NCI-H82 (cell line): ENCODE results near the gene RFX5.
A peak's percentile ranks its signal among the peaks of the same experiment; 100 is the strongest.
"Not testable (repeated sequence)": the region's sequence is repeated elsewhere in the genome, so short reads cannot be mapped to it uniquely, and the experiment has no call there.

Experiments
- DNase-seq: peaks from one replicate; lab custom pipeline; 2025; lab: John Stamatoyannopoulos, UW

RFX5 gene

DNA sequence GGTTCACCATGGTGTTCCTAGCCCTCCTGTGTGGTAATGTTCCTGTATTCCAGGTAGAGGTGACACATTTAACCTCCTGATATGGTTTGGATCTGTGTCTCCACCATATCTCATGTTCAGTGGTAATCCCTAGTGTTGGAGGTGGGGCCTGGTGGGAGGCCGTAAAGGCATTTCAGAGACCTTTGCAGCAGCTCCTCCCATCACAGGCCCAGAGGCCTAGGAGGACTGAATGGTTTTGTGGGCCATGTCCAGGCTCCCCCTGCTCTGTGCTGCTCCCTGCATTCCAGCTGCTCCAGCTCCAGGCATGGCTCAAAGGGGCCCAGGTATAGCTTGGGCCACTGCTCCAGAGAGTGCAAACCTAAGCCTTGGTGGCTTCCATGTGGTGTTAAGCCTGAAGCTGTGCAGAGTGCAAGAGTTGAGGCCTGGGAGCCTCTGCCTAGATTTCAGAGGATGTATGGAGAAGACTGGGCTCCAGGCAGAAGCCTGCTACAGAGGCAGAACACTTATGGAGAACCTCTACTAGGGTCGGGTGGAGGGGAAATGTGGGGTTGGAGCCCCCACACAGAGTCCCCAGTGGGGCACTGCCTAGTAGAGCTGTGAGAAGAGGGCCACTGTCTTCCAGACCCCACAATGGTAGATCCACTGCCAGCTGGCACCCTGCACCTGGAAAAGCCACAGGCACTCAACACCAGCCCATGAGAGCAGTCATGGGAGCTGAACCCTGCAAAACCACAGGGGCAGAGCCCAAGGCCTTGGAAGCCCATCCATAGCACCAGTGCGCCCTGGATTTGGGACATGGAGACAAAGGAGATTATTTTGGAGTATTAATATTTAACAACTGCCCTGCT lies 15.5 kb upstream of the RFX5 start:
- DNase-seq, result no peak

DNA sequence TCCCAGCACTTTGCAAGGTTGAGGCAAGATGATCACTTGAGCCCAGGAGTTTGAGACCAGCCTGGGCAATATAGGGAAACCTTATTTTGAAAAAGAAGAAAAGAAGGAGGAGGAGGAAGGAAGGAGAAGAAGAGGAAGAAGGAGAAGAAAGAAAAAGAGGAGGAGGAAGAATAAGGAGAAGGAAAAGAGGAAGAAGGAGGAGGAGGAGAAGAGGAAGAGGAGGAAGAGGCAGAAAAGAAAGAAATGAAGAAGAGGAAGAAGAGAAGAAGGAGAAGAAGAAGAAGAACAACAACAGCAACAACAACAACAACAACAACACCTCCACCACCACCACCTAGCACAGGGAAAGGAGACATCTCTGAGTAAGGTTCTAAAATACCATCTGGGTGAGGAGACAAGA lies 14.8 kb upstream of the RFX5 start:
- no peak for DNase-seq

DNA sequence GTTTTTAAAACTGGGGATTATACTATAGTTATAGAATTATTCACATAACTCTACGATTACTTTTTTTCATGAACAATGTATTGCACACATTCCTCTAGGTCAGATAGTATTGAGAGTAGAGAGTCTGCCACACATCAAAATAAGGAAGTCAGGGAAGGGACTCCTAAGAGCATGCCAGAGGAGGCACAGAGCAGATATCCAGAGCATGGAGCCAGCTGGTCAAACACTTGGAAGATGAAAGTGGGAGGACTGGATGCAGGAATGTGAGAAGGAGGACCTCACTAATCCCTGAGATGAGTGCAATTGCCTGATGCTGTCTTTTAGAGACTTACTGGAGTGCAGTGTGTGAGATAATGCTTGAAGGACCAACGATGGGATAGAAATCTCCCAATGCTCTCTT lies 9.6 kb upstream of the RFX5 start:
- peak; percentile 51 for DNase-seq

DNA sequence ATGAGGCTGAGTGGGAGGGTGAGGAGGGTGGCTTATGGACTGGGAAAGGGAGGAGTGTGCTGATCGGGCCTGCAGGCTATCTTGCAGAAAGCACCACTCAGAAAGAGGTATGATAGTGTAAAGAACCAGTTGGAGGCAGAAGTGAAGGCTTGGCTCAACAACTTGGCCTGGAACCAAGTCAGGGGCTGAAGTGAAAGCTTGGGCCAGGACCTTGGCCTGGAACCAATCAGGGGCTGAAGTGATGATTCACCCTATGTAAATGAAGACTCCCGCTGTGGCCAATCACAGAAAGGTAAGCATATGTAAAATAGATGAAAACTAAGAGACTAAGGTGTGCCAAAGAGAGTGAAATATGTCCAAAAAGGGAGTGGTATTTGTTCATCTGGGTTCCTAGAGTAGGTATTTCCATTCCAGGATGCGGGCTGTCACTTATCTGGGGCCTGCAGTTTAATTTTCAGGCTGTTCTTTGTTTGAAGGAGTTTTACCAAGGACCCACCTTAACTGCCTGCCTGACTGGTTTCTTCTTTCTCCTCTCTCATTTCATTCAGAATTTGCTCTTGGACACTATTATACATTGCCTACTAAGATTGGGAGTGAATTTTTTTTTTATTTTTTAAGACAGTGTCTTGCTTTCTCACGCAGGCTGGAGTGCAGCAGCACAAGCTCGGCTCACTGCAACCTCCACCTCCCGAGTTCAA lies 5.1 kb upstream of the RFX5 start:
- no peak for DNase-seq

DNA sequence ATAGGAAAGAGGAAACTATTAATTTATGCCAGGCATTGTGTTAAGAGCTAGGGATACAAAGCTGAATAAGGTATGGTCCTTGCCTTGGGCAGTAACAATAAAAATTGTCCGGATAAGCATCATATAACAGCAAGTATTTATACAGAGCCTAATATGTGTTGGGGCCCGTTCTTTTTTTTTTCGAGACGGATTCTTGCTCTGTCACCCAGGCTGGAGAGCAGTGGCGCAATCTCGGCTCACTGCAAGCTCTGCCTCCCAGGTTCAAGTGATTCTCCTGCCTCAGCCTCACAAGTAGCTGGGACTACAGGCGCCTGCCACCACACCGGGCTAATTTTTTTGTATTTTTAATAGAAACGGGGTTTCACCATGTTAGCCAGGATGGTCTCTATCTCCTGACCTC lies 3.3 kb upstream of the RFX5 start:
- DNase-seq, result not testable (repeated sequence)

DNA sequence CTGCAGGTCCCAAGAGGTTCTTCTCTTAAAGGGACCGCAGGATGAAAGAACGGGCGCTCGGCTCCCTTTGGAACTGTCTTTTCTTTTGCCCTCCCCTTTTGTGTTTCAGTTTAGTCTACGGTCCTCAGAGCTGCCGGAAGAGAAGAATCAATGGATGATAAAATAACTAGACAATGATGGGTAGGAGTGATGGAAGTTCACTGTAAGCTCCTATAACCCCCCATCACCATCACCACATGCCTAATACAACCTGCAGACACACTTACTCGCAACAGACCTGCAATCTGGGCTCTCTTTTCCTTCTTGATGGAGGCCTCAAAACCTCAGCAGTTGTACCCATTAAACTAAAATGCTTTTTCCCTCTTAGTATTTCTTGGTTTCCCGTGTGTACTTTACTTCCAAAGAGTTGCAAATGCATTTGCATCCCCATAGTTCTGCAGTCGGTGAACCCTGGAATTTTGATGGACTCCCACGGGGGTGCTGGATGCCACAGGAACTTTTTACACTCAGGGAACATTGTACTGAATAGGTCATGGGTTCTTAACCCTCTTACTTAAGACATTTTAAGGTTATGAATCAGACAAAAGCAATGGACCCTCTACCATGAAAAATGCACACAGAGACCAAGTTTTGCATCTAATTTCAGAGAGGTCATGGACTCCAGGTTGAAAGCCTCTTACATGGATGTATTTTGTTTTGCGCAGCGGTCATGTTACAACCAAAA lies 633 bp upstream of the RFX5 start:
- no peak for DNase-seq

DNA sequence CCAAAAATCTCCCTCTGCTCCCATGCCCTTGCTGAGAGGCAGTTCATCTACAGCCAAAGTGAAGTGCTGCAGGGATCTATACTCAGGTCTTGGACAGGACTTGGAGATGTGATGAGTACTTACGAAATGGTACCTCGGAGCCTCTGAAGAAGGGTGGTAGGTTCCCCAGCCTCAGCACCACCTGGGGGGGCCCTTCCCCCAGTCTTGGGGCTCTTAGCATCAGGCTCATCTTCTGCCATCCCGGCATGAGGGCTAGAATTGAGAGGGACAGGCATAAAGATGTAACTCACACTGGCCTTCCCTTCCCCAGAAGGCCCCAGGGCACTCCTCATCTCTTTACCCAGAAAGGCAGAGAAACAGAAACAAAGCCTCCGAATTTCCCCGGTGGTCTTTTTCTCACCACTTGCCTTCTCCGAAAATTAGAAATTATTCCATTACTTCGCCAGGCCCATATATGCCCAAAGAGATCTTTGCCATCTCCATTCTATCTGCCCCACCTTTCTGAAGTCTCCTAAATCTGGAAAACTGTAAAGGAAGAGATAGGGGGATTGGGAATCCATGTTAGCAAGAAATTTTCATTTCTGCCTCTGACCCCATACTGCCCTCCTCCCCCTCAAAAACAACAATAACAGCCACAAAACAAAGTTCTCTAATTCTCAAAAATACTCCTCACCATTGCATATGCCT lies 827 bp downstream of the RFX5 start:
- DNase-seq, result no peak

DNA sequence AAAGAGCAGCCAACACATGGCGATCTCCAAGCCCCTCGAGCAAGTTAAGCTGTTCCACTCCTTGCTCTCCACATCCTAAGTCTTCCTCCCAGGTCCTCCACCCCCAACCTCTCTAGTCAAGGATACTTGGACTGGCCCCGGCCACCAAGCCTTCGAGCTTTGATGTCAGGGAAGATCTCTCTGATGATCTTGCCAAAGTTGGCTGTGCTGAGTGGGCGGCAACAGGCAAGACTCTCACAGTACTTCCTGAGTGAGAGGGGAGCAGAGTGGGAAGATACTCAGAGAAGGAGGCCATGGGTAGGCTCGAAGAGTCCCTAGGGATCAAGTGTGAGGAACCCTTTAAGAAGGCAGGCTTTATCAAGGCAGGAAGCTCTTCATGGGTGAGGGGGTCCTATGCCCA lies 2.8 kb downstream of the RFX5 start:
- no peak for DNase-seq

DNA sequence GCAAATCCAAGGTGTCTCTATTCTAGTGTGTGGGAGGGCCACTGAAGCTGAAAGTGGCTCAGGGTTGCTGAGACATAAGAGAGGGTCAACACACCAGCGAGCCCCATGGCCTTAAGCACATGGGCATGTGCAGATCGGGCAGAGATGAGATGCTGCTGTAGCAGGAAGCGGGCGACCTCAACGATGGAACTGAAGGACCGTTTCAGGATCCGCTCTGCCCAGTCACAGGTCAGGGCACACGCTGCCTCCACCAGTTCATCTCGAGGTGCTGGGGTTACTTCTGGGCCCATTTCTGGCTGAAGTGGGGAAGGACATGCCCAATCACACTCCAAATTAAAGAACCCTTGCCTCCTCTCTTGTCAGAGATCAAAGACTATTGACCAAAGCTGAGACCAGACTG lies 3.5 kb downstream of the RFX5 start:
- DNase-seq, result no peak

DNA sequence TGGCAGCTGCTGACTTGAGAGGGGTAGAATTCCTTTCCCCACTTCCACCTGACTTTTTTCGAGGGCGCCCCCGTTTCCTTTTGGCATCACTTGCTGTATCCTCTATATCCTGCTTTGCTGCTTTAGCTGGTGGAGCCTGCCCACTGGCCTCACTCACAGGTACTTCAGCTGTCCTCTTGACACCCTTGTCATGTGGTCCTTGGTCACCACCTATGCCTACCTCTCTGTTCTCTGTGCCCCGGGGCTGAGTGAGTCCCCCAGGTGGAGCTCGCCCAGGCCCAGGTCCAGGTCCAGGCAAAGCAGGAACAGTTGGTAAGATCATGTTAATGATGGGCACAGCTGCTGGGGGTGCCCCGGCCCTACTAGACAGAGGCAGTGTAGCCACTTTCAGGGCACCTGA lies 4.5 kb downstream of the RFX5 start:
- DNase-seq, result no peak

DNA sequence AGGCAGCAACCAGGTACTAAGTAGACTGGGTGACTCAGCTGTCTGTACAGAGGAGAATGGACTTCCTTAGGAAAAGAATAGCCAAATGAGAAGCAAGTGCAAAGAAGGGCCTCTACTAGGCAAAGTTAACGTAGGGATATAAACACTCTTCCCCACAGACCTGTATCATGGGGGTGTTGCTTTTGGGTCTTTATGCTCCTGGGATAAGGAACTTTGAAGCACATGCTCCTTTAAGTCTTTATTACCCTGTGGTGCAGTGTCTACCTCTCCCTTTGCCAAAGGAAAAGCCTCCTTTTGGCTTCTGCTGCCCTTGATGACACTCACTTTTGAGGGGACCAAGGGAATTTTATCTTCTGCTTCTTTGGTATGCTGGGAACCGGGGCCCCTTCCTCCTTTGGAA lies 5.0 kb downstream of the RFX5 start:
- no peak for DNase-seq

DNA sequence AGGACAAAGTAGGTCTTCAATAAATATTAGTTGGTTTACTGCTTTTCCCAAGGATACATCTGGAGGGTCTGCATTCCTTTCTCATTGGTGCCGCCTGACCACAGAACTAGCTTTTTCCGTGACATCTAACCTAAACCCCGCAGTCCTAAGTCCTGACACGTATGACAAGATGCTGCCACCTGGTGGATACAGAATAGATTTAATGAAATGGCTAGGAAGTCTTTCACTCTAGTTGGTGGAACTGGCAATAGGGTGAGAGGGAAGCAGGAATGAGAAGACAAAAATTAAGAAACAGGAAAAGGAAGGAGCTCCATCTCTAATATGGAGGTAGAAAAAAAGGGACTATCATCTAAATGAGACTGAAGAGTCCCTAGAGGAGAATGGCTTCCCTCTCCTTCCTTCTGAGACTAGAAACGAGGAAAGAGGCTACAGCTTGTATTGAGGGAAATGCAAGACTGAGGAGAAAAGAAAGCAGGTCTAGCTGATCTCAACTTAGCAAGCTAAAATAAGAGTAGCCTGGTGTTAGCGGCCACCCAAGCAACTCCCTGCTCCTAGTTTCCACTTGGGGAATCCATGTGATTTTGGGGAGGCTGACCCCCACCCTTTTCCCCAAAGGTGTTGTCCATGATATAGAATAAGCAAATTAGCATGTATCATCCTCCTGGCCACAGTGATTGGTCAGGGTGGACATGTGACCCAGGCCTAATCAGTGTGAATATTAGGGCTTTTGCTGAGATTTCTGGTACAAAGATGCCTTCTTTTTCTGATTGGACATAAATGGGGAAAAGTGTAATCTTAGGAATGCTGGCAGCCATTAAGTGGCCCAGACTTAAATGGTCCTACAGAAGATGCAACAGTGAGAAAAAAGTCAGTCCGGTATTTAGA lies 5.9 kb downstream of the RFX5 start:
- peak; percentile 96 for DNase-seq

DNA sequence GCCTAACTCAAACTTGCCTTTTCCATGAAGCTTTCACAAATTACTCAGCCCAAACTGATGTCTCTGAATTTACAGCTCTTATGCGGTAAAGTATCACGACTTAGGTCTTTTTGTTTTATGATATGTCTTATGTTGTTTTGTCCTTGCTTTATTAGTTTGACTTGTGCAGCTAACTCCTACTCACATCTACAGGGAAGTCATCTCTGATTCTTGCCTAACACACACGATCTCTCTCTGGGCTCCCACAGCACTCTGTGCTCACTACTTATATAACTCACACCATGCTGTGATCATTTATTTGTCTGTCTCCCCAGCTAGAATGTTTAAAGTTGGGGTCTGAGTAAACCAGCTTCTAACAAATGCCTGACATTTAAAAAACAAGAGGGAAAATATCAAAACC lies 10.5 kb downstream of the RFX5 start:
- DNase-seq, result no peak

DNA sequence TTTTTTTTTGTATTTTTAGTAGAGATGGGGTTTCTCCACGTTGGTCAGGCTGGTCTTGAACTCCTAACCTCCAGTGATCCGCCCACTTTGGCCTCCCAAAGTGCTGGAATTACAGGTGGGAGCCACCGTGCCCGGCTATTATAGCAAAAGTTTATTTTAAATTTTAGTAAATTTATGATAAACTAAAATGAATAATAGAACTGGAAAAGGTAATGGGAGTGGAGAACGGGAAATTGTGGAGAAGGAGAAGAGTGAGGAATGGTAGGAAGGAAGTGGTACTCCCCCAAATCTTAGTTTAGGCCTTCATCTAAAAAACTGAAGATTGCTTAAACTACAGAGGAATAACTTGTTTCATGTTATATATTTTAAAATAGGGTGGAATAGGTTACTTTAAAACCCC lies 12.2 kb downstream of the RFX5 start:
- no peak for DNase-seq

DNA sequence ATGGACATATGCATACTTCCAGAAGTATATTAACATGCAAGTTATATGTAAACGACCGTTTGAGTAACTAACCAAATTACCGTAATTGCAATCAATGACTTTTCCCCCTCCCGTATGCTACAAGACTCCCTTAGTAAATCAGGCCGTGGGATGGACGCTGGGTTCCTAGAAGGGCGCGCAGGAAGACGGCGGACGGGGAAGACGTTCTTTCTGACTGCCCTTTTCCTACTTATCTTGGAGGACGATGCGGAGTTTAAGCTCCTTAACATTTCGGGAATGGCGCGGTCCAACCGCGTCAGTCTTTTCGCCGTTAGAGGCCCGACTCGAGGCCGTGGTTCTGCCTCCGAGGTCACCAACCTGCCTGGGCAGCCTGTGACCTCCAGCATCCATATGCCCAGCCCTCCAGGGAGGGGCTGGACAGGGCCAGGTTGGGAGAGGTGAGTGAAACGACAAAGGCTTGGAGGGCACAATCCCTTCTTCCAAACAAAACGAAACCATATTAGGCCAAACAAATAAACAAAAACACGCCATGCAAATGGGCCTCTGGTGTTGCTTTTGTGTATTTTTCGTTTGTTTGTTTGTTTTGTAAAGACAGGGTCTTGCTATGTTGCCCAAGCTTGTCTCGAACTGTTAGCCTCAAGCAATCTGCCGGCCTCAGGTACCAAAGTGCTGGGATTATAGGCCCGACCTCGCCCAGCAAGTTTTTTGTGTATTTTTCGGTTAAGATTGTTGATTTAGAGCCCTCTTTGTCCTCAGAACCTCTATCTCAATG lies 19.0 kb downstream of the RFX5 start:
- peak; percentile 88 for DNase-seq

DNA sequence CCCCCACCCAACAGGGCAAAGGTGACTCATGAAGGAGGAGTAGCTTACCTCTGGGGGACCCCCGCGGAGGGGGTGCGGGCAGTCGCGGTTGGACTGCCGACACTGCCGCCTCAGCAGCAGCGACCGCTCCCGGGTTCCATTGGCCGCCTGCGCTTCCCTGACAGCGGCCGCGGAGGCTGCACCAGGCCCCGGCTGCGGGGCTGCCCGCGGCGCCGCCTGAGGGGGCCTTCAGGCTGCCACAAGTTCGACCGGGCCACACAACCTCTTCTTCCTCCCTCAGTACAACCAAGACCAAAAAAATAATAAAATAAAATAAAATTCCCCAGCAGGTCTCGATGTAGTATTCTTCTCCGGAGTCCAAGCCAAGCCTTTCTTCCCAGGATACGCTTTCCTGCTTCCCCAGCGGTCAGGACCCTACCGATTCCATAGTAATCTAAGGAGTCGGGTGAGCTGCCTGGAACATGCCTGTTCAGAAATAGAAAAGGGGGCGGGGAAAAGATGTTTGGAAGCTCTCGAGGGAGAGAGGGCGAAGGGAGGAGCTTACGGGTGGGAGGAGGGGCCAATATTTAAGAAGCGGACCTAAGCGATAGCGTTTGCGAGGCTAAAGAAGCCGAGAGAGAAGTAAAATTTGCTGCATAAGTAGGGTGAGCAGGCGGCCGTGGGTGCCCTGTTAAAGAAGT lies 19.7 kb downstream of the RFX5 start, which contains the start of gene PI4KB:
PI4KB (minus strand) TSS at position 194 of the 680 bp plus-strand sequence. CDS start 10,935 bp downstream, outside the sequence.
- DNase-seq, result peak; percentile 100

DNA sequence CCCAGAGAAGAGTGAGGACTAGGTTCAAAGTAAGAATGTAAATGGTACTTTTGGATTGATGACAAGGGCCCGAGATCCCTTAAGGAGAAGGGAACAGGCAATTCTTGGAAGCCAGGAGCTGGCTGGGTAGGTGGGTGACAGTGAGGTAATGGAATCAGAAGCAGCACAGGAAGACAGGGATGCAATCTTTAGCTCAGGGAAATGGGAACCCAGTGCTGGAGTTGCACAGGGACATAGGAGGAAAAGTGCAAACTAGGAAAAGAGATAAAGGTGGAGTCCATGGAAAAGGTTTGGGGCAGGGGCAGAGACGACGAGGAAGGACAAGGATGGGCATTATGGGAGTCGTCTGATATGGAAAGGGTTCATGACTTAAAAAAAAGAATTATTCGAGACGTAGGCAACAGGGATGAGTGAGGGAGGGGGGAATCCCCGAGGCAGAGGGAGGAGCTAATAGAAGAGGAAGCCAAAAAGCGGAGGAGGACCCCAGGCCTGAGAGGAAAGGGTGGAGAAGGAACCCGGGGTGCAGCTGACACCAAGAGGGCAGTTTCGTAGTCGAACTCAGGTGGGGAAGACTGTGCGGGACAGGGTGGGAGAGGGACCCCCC lies 20.3 kb downstream of the RFX5 start:
- DNase-seq, result peak; percentile 66

DNA sequence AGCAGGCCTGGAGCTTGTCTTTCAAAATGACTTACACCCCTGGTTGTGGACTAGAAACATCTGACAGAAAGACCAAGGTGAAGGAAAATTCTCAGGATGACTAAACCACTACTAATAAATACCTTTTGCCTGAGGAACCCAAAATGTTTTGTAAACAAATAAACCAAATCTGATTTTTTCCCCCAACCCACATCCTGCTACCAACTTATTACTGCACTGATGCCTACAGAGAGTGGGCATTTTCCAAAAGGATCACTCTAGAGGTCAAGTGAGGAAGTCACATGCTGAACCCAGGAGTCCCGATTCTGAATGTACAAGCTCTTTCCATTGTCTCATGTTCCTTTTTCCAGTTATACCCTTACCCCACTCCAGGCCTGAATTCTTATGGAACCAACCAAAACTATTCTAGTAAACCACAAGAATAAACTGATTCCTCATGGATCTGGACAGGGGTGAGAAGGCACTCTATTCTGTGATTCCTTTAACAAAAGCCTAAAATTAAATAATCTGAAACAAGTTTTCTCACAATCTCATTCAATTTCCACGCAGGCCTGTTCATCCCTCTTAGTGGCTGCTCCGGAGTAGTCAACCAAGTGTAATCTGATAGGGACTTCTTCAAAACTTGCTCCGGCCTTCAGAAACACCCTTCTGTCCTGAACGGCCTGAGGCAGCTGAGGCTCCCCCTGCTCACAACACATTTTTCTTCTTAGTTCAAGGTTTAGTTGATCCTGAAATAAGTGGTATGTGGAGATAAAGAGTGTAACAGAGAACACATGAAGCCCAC lies 21.2 kb downstream of the RFX5 start:
- DNase-seq, result no peak

DNA sequence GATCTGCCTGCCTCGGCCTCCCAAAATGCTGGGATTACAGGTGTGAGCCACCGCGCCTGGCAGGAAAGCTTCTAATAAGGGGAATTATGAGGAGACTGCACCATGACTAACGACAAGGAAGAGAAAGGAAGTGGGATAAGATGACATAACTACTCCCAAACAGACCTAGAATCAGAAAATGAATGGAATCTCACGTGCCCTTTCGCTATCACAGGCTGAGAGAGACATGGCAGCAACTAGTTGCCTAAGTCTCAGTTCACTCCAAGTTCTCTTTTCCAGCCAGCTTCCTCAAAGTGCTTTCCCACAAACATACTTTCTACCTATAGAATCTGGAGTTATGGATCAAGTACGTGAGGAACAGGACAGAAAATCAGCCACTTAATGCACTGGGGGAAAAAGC lies 21.8 kb downstream of the RFX5 start:
- no peak for DNase-seq
